Retinal pigment epithelial cell (primary cell): ENCODE results near the gene CSMD2.
"Not testable (repeated sequence)": the region's sequence is repeated elsewhere in the genome, so short reads cannot be mapped to it uniquely, and the experiment has no call there.

Experiments used
- DNase-seq: peaks from one replicate; pipeline ENCODE4 v3.0.0-alpha.2; 2010; ENCODE audit warnings: low read depth
- H3K4me3 ChIP-seq: 2 replicates; pipeline ENCODE4 v1.5.1; 2011; ENCODE audit warnings: mild to moderate bottlenecking, low read length, control low read depth, moderate library complexity
- TF ChIP-seq, protein P1 (sequence below): conservative IDR thresholded peaks from 2 replicates; pipeline ENCODE4 v1.5.1; 2011; ENCODE audit warnings: low read depth, low read length, control low read depth, inconsistent platforms

CSMD2 gene

DNA sequence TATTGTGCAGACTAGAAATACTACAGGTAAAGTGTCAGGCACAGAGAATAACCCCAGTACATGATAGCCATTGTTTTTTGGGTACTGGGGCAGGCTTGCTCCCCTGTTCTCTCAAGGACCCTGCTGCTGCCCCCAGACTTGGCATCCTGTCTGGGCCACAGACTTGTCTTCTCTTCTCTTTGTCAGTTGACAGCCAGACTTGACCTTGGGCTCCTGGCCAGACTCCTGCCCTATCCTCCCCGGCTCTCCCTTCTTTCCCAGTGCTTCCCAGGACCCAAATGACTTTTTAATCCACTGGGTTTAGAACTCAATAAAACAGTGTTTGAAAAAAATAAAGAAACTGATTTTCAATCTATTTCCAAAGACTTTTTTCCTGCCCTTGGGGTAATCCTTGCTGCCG is 649.4 kb downstream of the CSMD2 start:
- DNase-seq: no peak
- TF ChIP-seq, protein P1, sequence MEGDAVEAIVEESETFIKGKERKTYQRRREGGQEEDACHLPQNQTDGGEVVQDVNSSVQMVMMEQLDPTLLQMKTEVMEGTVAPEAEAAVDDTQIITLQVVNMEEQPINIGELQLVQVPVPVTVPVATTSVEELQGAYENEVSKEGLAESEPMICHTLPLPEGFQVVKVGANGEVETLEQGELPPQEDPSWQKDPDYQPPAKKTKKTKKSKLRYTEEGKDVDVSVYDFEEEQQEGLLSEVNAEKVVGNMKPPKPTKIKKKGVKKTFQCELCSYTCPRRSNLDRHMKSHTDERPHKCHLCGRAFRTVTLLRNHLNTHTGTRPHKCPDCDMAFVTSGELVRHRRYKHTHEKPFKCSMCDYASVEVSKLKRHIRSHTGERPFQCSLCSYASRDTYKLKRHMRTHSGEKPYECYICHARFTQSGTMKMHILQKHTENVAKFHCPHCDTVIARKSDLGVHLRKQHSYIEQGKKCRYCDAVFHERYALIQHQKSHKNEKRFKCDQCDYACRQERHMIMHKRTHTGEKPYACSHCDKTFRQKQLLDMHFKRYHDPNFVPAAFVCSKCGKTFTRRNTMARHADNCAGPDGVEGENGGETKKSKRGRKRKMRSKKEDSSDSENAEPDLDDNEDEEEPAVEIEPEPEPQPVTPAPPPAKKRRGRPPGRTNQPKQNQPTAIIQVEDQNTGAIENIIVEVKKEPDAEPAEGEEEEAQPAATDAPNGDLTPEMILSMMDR: no peak
- H3K4me3 ChIP-seq: no peak overlapping the region

DNA sequence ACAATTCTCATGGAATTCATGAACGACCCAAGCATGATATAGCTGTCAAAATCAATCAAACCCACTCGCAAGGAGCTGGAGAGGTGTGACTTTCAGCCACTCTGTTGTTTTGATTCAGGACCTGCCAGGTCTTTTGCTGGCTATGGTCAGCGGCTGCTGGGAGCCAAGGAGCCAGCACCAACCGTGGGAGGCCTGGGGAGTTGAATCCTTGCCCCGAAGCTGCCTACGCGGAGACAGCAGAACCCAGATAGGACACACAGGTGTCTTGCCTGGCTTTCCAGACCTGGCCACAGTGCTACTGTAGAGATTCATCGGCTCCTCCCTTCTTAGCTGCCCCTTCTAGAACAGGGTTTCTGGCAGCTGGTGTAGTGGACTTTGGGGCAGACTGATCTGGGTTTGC is 649.9 kb downstream of the CSMD2 start:
- H3K4me3 ChIP-seq: no peak overlapping the region
- TF ChIP-seq, protein P1: no peak
- no peak for DNase-seq

DNA sequence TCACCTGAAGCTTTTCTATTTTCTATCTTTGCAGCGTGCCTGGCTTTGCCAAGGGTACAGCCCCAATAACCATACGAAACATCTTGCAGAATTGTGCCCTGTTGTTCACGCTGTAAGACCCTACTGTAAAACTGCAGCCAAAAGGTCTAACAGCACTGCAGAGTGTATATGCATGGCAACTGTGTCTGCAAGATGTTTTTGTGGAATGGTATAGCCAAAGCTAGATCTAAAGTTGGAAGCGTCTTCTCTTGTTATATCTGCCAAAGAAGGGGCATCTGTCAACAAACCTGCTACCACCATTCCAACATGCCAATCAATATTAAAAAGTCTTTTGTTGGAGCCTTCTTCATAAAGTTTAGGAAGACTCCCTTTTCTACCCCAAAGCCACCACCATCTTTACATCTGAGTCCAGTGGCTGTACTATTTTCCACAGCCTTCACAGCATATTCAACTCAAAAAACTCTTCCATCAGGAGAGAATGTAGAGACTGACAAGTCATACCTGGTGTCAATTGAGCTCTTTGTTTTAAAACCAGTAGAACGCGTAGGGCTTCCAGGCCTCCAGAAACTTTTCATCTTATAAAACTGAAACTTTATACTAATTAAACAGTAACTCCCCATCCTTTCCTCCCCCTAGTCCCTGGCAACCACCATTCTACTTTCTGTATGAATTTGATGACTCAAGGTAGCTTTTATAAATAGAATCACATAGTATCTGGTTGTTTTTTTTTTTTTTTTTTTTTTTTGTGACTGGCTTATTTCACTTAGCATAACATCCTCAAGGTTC is 652.6 kb downstream of the CSMD2 start:
- H3K4me3 ChIP-seq: no peak overlapping the region
- no peak for DNase-seq
- TF ChIP-seq, protein P1: no peak

DNA sequence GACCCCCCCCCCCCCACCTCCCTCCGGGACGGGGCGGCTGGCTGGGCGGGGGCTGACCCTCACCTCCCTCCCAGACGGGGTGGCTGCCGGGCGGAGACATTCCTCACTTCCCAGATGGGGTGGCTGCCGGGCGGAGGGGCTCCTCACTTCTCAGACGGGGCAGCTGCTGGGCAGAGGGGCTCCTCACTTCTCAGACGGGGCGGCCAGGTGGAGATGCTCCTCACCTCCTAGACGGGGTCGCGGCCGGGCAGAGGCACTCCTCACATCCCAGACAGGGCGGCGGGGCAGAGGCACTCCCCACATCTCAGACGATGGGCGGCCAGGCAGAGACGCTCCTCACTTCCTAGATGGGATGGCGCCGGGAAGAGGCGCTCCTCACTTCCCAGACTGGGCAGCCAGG is 655.8 kb downstream of the CSMD2 start:
- DNase-seq, H3K4me3 ChIP-seq: not testable (repeated sequence)

DNA sequence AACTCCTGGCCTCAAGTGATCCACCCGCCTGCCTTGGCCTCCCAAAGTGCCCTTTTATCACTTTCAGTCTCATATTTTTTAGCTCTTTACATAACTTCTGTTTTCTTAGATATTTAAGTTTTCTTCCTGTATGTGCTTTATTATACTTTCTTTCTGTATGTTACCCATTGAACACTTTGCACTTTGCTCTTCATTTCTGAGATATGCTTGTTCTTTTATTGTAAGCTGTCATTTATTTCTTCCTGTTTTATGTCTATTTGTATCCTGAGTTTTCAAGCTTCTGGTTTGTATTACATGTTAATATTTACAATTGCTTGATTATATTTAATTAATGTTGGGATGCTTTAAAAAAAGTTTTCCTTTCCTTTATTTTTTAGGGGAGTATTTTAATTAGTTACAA is 656.9 kb downstream of the CSMD2 start:
- TF ChIP-seq, protein P1: no peak
- DNase-seq: no peak
- H3K4me3 ChIP-seq: no peak overlapping the region

DNA sequence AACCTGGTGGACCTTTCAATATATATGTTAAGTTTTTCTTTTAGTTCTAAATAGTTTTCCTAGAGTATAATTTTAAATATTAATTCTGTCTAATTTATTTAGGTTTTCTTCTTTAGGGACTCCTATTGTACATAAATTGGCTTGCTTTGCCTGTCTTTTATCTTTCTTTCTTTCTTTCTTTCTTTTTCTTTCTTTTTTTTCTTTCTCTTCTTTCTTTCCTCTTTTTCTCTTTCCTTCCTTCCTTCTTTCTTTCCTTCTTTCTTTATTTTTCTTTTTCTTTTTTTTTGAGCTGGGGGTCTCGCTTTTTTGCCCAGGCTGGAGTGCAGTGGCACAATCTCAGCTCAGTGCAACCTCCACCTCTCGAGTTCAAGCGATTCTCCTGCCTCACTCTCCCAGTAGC is 657.4 kb downstream of the CSMD2 start:
- DNase-seq: no peak
- TF ChIP-seq, protein P1: no peak
- no peak overlapping the region for H3K4me3 ChIP-seq

DNA sequence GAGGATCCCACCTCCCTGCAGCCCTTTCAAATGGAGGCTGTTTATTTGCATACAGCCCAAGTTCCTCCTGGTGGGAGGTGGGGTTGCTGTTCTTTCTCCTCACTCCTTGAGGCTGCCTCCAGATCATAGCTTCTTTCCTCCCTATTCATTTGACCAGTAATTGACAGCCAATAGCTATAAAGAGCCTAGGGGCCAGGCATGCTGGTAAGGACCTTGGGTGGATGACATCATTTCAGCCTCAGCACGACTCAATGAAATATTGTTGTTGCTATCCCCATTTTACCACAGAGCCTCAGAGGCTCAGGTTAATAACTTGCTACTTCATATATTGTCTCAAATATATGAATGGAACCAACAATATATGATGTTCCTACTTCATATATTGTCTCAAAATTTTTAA is 661.5 kb downstream of the CSMD2 start:
- TF ChIP-seq, protein P1: no peak
- no peak for DNase-seq
- H3K4me3 ChIP-seq: no peak overlapping the region
